ENCODE results near the gene CDC42BPB. TPM values are rescaled to one million over a fixed set of nuclear protein-coding genes. Genes with fewer than 3 reads are reported as not detected.

Gene CDC42BPB
- total RNA-seq, 1 experiment from 2014 or later: 84.4 TPM

GRCh38 chr14:103072595-103073366 is 15.4 kb upstream of the CDC42BPB start:
- Histone ChIP-seq H3K36me3 (ENCODE audit: control insufficient read depth, insufficient read depth, low read length) (no peaks in the 10 kb centered on the region), H3K27me3 (ENCODE audit: control insufficient read depth, insufficient read depth, low read length) (no peaks in the 10 kb centered on the region), H3K4me3 (ENCODE audit: low read depth in 2 of 2, low read length in 2 of 2) (no peak overlapping the region), H3K4me1 (ENCODE audit: control insufficient read depth, insufficient read depth, low read length) (peaks cover 19% of the 10 kb centered on the region), H3K27ac (ENCODE audit: low read length) (no peak overlapping the region), H3K9me3 (ENCODE audit: control insufficient read depth, insufficient read depth, low read depth, low read length) (no peaks in the 10 kb centered on the region)
- intact Hi-C loops (cut with micrococcal nuclease; ENCODE audit: unreplicated experiment): loop anchor here (10.0 kb wide), 1 partner anchor 112 kb away; no protein-coding TSS in a partner anchor
- POLR2A ChIA-PET: no interaction called here
- CTCF ChIA-PET: no interaction called here
- TF ChIP-seq TCF7L2 (IDR thresholded peaks at IDR 0.05; ENCODE audit: low read depth, low read length) (no peak), POLR2AphosphoS5 (IDR thresholded peaks at IDR 0.05; ENCODE audit: low read depth, low read length) (no peak), REST (IDR thresholded peaks at IDR 0.05; ENCODE audit: insufficient read depth in 1 of 2, low read depth in 2 of 2, low read length in 1 of 2) (no peak), CTCF (IDR thresholded peaks at IDR 0.05) (no peak), SIN3A (IDR thresholded peaks at IDR 0.05; ENCODE audit: borderline replicate concordance, insufficient read depth, low read depth, low read length) (no peak)
- DNase-seq (ENCODE audit: low read depth, low spot score) (no peak), ATAC-seq (no peak)
- no TSS peak for BruUV-seq (replicated peaks)
- in situ Hi-C loops (cut with HindIII; ENCODE audit: low pct_unique_long_range_greater_than_20kb, low sequenced_read_pairs): no loop called here

DNA sequence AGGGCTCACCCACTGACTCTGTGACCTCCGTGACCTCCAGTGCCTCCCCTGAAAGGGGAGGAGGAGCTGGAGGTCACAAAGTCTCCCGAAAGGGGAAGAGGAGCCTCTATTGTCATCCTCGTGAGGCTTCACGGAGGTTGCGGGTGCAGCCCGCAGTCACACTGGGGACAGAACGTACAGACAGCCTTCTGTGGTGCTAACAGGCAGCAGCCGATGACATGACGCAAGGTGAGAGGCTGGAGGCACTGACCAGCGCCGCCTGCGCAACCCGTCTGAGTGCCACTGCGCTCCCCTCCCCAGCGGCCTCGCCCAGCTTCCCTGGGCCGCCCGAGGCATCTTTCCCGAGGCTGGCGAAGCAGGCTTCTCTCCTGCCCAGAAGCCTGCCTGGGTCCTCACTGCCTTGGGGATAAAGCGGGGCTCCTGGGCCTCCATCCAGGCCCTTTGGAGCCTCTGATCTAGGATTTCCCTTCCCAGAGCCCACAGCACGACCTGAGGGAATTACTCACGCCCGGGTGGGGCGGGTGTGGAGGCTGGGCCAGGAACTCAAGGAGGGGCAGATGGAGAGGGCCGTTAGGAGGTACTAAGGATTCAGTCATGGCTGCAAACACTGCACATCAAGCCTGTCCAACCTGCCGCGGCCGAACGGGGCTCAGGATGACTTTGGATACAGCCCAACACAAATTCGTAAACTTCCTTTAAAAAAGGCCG is 14.3 kb upstream of the CDC42BPB start:
- in situ Hi-C loops (cut with HindIII; ENCODE audit: low pct_unique_long_range_greater_than_20kb, low sequenced_read_pairs) (no loop called here), intact Hi-C loops (cut with micrococcal nuclease; ENCODE audit: unreplicated experiment) (loop anchor here (10.0 kb wide), 1 partner anchor 113 kb away; no protein-coding TSS in a partner anchor)
- Histone ChIP-seq H3K4me3 (ENCODE audit: low read depth in 2 of 2, low read length in 2 of 2) (no peak overlapping the region), H3K27ac (ENCODE audit: low read length) (no peak overlapping the region), H3K36me3 (ENCODE audit: control insufficient read depth, insufficient read depth, low read length) (no peaks in the 10 kb centered on the region), H3K9me3 (ENCODE audit: control insufficient read depth, insufficient read depth, low read depth, low read length) (no peaks in the 10 kb centered on the region), H3K27me3 (ENCODE audit: control insufficient read depth, insufficient read depth, low read length) (no peaks in the 10 kb centered on the region), H3K4me1 (ENCODE audit: control insufficient read depth, insufficient read depth, low read length) (peaks cover 19% of the 10 kb centered on the region)
- no peak for ATAC-seq
- no peak for DNase-seq (ENCODE audit: low read depth, low spot score)
- ChIA-PET CTCF (no interaction called here), POLR2A (no interaction called here)
- TF ChIP-seq REST (IDR thresholded peaks at IDR 0.05; ENCODE audit: insufficient read depth in 1 of 2, low read depth in 2 of 2, low read length in 1 of 2) (no peak), CTCF (IDR thresholded peaks at IDR 0.05) (no peak), SIN3A (IDR thresholded peaks at IDR 0.05; ENCODE audit: borderline replicate concordance, insufficient read depth, low read depth, low read length) (no peak), TCF7L2 (IDR thresholded peaks at IDR 0.05; ENCODE audit: low read depth, low read length) (no peak), POLR2AphosphoS5 (IDR thresholded peaks at IDR 0.05; ENCODE audit: low read depth, low read length) (no peak)
- no TSS peak for BruUV-seq (replicated peaks)

Measured in Panc1 (cell line).